ENCODE measurements around the gene MCTP1. TPM values are rescaled to one million over a fixed set of nuclear protein-coding genes. Genes with fewer than 3 reads are reported as not detected.

MCTP1 gene
- total and polyA plus RNA-seq, 2 donors from 2014 or later = 1.4 to 19.3 TPM

DNA sequence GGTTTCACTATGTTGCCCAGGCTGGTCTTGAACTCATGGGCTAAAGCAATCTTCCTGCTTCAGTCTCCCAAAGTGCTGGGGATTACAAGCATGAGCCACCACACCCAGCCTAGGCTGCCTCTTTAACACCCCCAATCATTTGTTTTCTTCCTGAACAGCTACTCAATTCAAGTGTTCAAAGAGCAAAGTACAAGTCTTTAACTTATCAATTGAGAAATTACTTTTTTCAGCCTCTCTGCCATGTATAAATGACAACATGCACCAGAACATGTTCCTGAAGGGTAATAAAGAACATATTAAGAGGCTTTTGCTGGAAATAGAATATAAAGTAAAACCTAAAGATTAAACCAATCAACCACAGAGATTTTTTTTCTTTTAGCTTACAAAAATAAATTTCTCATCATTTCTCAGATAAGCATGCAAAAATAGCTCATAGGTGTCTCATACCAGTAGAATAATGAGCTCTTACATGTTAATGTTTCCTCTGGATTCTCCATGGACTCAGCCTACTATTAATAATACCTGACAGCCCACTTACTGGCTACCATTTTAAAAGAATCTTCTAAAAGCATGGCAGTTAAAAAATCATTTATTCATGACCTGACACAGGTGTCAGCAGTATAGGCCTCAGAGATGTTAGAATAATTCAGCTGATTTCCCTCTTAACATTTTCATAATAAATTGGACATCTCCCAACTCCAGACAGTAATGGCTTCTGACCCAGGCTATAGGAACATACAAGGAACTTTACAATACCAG is 60.0 kb downstream of the MCTP1 start:
- H3K9me3 ChIP-seq (ENCODE audit: control insufficient read depth in 2 of 3, insufficient read depth in 1 of 3, low read length in 3 of 3) = no peaks in the 10 kb centered on the region
- FAIRE-seq (no peak), DNase-seq (no peak)
- no peak overlapping the region for H3K4me3 ChIP-seq (ENCODE audit: low read length in 3 of 3)
- TF ChIP-seq, protein P1, sequence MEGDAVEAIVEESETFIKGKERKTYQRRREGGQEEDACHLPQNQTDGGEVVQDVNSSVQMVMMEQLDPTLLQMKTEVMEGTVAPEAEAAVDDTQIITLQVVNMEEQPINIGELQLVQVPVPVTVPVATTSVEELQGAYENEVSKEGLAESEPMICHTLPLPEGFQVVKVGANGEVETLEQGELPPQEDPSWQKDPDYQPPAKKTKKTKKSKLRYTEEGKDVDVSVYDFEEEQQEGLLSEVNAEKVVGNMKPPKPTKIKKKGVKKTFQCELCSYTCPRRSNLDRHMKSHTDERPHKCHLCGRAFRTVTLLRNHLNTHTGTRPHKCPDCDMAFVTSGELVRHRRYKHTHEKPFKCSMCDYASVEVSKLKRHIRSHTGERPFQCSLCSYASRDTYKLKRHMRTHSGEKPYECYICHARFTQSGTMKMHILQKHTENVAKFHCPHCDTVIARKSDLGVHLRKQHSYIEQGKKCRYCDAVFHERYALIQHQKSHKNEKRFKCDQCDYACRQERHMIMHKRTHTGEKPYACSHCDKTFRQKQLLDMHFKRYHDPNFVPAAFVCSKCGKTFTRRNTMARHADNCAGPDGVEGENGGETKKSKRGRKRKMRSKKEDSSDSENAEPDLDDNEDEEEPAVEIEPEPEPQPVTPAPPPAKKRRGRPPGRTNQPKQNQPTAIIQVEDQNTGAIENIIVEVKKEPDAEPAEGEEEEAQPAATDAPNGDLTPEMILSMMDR (IDR thresholded peaks at IDR 0.05; ENCODE audit: borderline replicate concordance, extremely low read depth, insufficient read depth) = no peak
- H3K4me1 ChIP-seq (ENCODE audit: control insufficient read depth in 2 of 3, insufficient read depth in 2 of 3, low read depth in 1 of 3, low read length in 3 of 3) = no peaks in the 10 kb centered on the region
- no peaks in the 10 kb centered on the region for H3K36me3 ChIP-seq (ENCODE audit: control insufficient read depth in 2 of 3, insufficient read depth in 3 of 3, low read length in 3 of 3)
- H3K27me3 ChIP-seq (ENCODE audit: control insufficient read depth, insufficient read depth, low read length) = no peaks in the 10 kb centered on the region
- no peak overlapping the region for H3K9ac ChIP-seq (ENCODE audit: low read length in 3 of 3)
- no peak overlapping the region for H3K27ac ChIP-seq (ENCODE audit: low read depth in 2 of 2, low read length in 2 of 2)
- intact Hi-C loops (cut with DNase I) = no loop called here

- no peak for DNase-seq
- Histone ChIP-seq H3K4me3 (ENCODE audit: low read length in 3 of 3) (no peak overlapping the region), H3K9ac (ENCODE audit: low read length in 3 of 3) (no peak overlapping the region), H3K27ac (ENCODE audit: low read depth in 2 of 2, low read length in 2 of 2) (no peak overlapping the region), H3K36me3 (ENCODE audit: control insufficient read depth in 2 of 3, insufficient read depth in 3 of 3, low read length in 3 of 3) (no peaks in the 10 kb centered on the region), H3K9me3 (ENCODE audit: control insufficient read depth in 2 of 3, insufficient read depth in 1 of 3, low read length in 3 of 3) (no peaks in the 10 kb centered on the region), H3K4me1 (ENCODE audit: control insufficient read depth in 2 of 3, insufficient read depth in 2 of 3, low read depth in 1 of 3, low read length in 3 of 3) (no peaks in the 10 kb centered on the region), H3K27me3 (ENCODE audit: control insufficient read depth, insufficient read depth, low read length) (no peaks in the 10 kb centered on the region)
- intact Hi-C loops (cut with DNase I) = no loop called here
- no peak for FAIRE-seq
- TF ChIP-seq, protein P1 (IDR thresholded peaks at IDR 0.05; ENCODE audit: borderline replicate concordance, extremely low read depth, insufficient read depth) = no peak
Measured at GRCh38 chr5:95223566-95224258, 61.2 kb downstream of the MCTP1 start.

GRCh38 chr5:95222836-95223235 is 62.1 kb downstream of the MCTP1 start:
- no peaks in the 10 kb centered on the region for H3K9me3 ChIP-seq (ENCODE audit: control insufficient read depth in 2 of 3, insufficient read depth in 1 of 3, low read length in 3 of 3)
- intact Hi-C loops (cut with DNase I) = no loop called here
- no peaks in the 10 kb centered on the region for H3K36me3 ChIP-seq (ENCODE audit: control insufficient read depth in 2 of 3, insufficient read depth in 3 of 3, low read length in 3 of 3)
- no peak overlapping the region for H3K9ac ChIP-seq (ENCODE audit: low read length in 3 of 3)
- no peaks in the 10 kb centered on the region for H3K4me1 ChIP-seq (ENCODE audit: control insufficient read depth in 2 of 3, insufficient read depth in 2 of 3, low read depth in 1 of 3, low read length in 3 of 3)
- no peaks in the 10 kb centered on the region for H3K27me3 ChIP-seq (ENCODE audit: control insufficient read depth, insufficient read depth, low read length)
- no peak overlapping the region for H3K27ac ChIP-seq (ENCODE audit: low read depth in 2 of 2, low read length in 2 of 2)
- TF ChIP-seq, protein P1 (IDR thresholded peaks at IDR 0.05; ENCODE audit: borderline replicate concordance, extremely low read depth, insufficient read depth) = no peak
- H3K4me3 ChIP-seq (ENCODE audit: low read length in 3 of 3) = no peak overlapping the region
- no peak for DNase-seq
- FAIRE-seq = no peak

Data from kidney (tissue), 14 donors.